DMS114 treated with DMSO at 0.1 percent for 48 hours (cell line): ENCODE measurements around the gene EPN2.

Experiments
- DNase-seq: peaks from one replicate; lab custom pipeline; 2025; ENCODE audit not compliant: unreplicated experiment; lab: John Stamatoyannopoulos, UW

Gene EPN2

GRCh38 chr17:19309701-19310100, 72.5 kb downstream of the EPN2 start:
- DNase-seq, result no peak

- no peak for DNase-seq
Observed at GRCh38 chr17:19310151-19310550, 73.0 kb downstream of the EPN2 start.

- no peak for DNase-seq
Observed at GRCh38 chr17:19311016-19311415, 73.8 kb downstream of the EPN2 start.

- no peak for DNase-seq
Observed at GRCh38 chr17:19311421-19312215, 74.5 kb downstream of the EPN2 start.

GRCh38 chr17:19312406-19312805, 75.2 kb downstream of the EPN2 start:
- DNase-seq, result no peak

GRCh38 chr17:19313066-19313745, 76.0 kb downstream of the EPN2 start:
- no peak for DNase-seq

- no peak for DNase-seq
Observed at GRCh38 chr17:19313746-19314651, 76.8 kb downstream of the EPN2 start.

- no peak for DNase-seq
Observed at GRCh38 chr17:19315104-19315503, 77.9 kb downstream of the EPN2 start.

- DNase-seq, result no peak
Observed at GRCh38 chr17:19316761-19317358, 79.7 kb downstream of the EPN2 start.

- DNase-seq, result no peak
Observed at GRCh38 chr17:19317359-19318095, 80.4 kb downstream of the EPN2 start.

- DNase-seq, result no peak
Observed at GRCh38 chr17:19318611-19319010, 81.4 kb downstream of the EPN2 start.

- DNase-seq, result no peak
Observed at GRCh38 chr17:19319771-19320505, 82.8 kb downstream of the EPN2 start.

- no peak for DNase-seq
Observed at GRCh38 chr17:19320876-19321275, 83.7 kb downstream of the EPN2 start.

- no peak for DNase-seq
Observed at GRCh38 chr17:19321481-19322128, 84.4 kb downstream of the EPN2 start.

GRCh38 chr17:19322129-19322505, 85.0 kb downstream of the EPN2 start:
- DNase-seq, result no peak

GRCh38 chr17:19322861-19323260, 85.7 kb downstream of the EPN2 start:
- no peak for DNase-seq

GRCh38 chr17:19325542-19325941, 88.4 kb downstream of the EPN2 start:
- DNase-seq, result no peak

- no peak for DNase-seq
Observed at GRCh38 chr17:19327031-19327783, 90.0 kb downstream of the EPN2 start.
